Naive thymus-derived CD8-positive, alpha-beta T cell (primary cell): ENCODE results near the gene CPOX. TPM values are rescaled to one million over a fixed set of nuclear protein-coding genes. Genes with fewer than 3 reads are reported as not detected.
"Not testable (repeated sequence)": the region's sequence is repeated elsewhere in the genome, so short reads cannot be mapped to it uniquely, and the experiment has no call there.

ENCODE experiments used
- ATAC-seq, 2 donors: fragments of 150-1000 bp; cut with Tn5 transposase in 1 of 2; sonication (Bioruptor Pico), chemical (Tn5 transposase) in 1 of 2; 1 replicate in 1 of 2; 2 replicates in 1 of 2; pipeline ENCODE4 v1.10.0; 2021; ENCODE audit warnings: mild to moderate bottlenecking in 2 of 2, moderate library complexity in 2 of 2
- POLR2A ChIA-PET: fragments of 350-600 bp; sonication (Branson Sonifier 250); formaldehyde crosslinking; loops from one replicate; lab custom pipeline; 2021; ENCODE audit warnings: antibody characterized with exemption; lab: Charles Lee
- DNase-seq, 10 donors: peaks; one replicate each; pipeline versions ENCODE4 v3.0.0 to v3.0.0-alpha.2; 2020 to 2022
- H3K27ac Mint-ChIP-seq, 10 donors: one replicate each; pipeline ENCODE4 v1.8.0; 2020 to 2022; ENCODE audit warnings: mild to moderate bottlenecking in 10 of 10, mixed read lengths in 10 of 10, moderate library complexity in 4 of 10, inconsistent platforms in 1 of 10
- H3K27me3 Mint-ChIP-seq, 5 donors: one replicate each; pipeline ENCODE4 v1.8.0; 2021 to 2022; ENCODE audit warnings: mixed read lengths in 5 of 5
- H3K36me3 Mint-ChIP-seq, 3 donors: one replicate each; pipeline ENCODE4 v1.8.0; 2020 to 2022; ENCODE audit warnings: mixed read lengths in 3 of 3, mild to moderate bottlenecking in 2 of 3, inconsistent platforms in 1 of 3
- H3K4me1 Mint-ChIP-seq, 4 donors: one replicate each; pipeline ENCODE4 v1.8.0; 2021 to 2022; ENCODE audit warnings: mixed read lengths in 4 of 4
- H3K4me3 Mint-ChIP-seq, 10 donors: one replicate each; pipeline ENCODE4 v1.8.0; 2020 to 2022; ENCODE audit warnings: mild to moderate bottlenecking in 10 of 10, mixed read lengths in 10 of 10, moderate library complexity in 6 of 10, inconsistent platforms in 1 of 10
- H3K9me3 Mint-ChIP-seq, 9 donors: one replicate each; pipeline ENCODE4 v1.8.0; 2020 to 2022; ENCODE audit warnings: mixed read lengths in 9 of 9, mild to moderate bottlenecking in 3 of 9, inconsistent platforms in 1 of 9, moderate library complexity in 1 of 9
- polyA plus RNA-seq, 3 donors: library from polyadenylated mRNA; unstranded; fragments of 300-500 nt; fragmentation: Illumina TruSeq; gene quantifications; one replicate each; pipeline ENCODE4 v1.2.3, GENCODE V29; 2021
- total RNA-seq, 8 experiments: library from RNA in 2 of 8; stranded (reverse) in 2 of 8; gene quantifications; one replicate each; pipeline ENCODE4 v1.2.3 and lab custom pipeline; 2021 to 2026

CPOX gene
- total RNA-seq (10 to 100 TPM; 24.5 to 27.1 TPM), polyA plus RNA-seq (1 to 10 TPM; 2.4 to 3.4 (median 2.6) TPM), total RNA-seq (lab: John Stamatoyannopoulos, UW) (10.8 to 41.2 (median 30.1) reads per million in 6 experiments)

- DNase-seq = peak; percentile 66 to 86 (median 72)
- Mint-ChIP-seq H3K27ac (peak within 1 kb of the TSS; percentile 74 to 99 (median 93)), H3K9me3 (no peaks in the 10 kb centered on the region), H3K4me3 (peak within 1 kb of the TSS; percentile 92 to 99 (median 96)), H3K27me3 (peaks cover 0 to 5% (median 0%) of the 10 kb centered on the region in 5 donors), H3K36me3 (peaks cover 0 to 25% (median 0%) of the 10 kb centered on the region in 3 donors), H3K4me1 (peaks cover 14 to 45% (median 39%) of the 10 kb centered on the region in 4 donors)
- POLR2A ChIA-PET = interaction anchor here (0.6 to 1.8 kb wide), 8 partner anchors 28 to 1475 kb away, joined by 3 to 17 read pairs (median 4); partner anchors contain the start of genes CLDND1 and DCBLD2
- peak; percentile 94 to 97 for ATAC-seq
These were observed at the start of gene CPOX for GRCh38 chr3:98593046-98593936. CPOX (minus strand) TSS chr3:98593611; CDS start chr3:98593504, 107 bp downstream.

GRCh38 chr3:98642769-98643168, 49.4 kb upstream of the CPOX start:
- POLR2A ChIA-PET, H3K4me3 Mint-ChIP-seq: not testable (repeated sequence)

DNA sequence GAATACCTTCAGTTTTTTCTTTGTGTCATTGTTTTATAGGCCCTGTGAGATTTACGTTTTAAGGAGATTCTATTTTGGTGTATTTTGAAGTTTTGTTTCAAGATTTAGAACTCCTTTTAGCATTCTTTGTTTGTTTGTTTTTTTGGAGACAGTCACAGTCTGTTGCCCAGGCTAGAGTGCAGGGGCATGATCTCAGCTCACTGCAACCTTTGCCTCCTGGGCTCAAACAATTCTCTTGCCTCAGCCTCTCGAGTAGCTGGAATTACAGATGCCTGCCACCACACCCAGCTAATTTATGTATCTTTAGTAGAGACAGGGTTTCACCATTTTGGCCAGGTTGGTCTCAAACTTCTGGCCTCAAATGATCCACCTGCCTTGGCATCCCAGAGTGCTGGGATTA, 48.3 kb upstream of the CPOX start:
- H3K4me1 Mint-ChIP-seq, H3K4me3 Mint-ChIP-seq, ATAC-seq, POLR2A ChIA-PET, H3K9me3 Mint-ChIP-seq, DNase-seq, H3K27ac Mint-ChIP-seq, H3K36me3 Mint-ChIP-seq: not testable (repeated sequence)
- H3K27me3 Mint-ChIP-seq = peaks cover 6 to 25% (median 12%) of the 10 kb centered on the region in 5 donors

More at GRCh38 chr3:98642769-98643168, 49.4 kb upstream of the CPOX start:
- ATAC-seq, H3K36me3 Mint-ChIP-seq, H3K27ac Mint-ChIP-seq, H3K4me1 Mint-ChIP-seq, H3K9me3 Mint-ChIP-seq, DNase-seq: not testable (repeated sequence)
- H3K27me3 Mint-ChIP-seq = peaks cover 6 to 25% (median 12%) of the 10 kb centered on the region in 5 donors

DNA sequence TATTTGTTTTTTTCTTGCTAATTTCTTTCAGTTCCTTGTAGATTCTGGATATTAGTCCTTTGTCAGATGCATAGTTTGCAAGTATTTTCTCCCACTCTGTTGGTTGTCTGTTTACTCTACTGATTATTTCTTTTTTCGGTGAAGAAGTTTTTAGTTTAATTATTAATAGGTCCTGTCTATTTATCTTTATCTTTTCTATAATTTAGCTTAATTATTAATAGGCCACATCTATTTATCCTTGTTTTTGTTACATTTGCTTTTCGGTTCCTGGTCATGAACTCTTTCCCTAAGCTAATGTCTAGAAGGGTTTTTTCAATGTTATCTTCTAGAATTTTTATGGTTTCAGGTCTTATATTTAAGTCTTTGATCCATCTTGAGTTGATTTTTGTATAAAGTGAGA, 45.1 kb upstream of the CPOX start:
- DNase-seq, H3K9me3 Mint-ChIP-seq, ATAC-seq, POLR2A ChIA-PET, H3K36me3 Mint-ChIP-seq, H3K4me3 Mint-ChIP-seq, H3K27ac Mint-ChIP-seq, H3K4me1 Mint-ChIP-seq: not testable (repeated sequence)
- peaks cover 0 to 12% (median 7%) of the 10 kb centered on the region in 5 donors for H3K27me3 Mint-ChIP-seq

DNA sequence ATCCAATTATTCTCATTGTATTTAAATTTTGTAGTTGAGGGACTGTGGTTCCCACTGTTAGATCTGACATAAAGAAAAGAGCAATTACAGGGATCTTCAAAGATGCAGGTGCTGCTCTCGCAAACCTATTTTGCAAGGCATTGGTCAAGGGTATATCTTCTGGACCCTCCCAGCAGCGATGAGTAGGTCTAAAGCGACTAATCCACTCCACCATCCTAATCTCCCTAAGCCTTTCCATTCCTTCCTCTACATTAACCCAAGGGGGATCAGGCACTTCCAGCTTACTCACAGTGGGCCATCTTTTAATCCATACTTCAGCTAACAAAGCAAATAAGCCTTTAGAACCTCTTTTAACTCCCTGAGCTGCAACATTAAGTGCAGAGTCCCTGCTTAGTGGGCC, 37.0 kb upstream of the CPOX start:
- no peaks in the 10 kb centered on the region for H3K9me3 Mint-ChIP-seq
- POLR2A ChIA-PET = no interaction called here
- H3K27ac Mint-ChIP-seq = no peak overlapping the region
- no peaks in the 10 kb centered on the region for H3K4me1 Mint-ChIP-seq
- no peak for ATAC-seq
- peaks cover 0 to 1% (median 0%) of the 10 kb centered on the region in 5 donors for H3K27me3 Mint-ChIP-seq
- H3K36me3 Mint-ChIP-seq = no peaks in the 10 kb centered on the region
- no peak for DNase-seq
- H3K4me3 Mint-ChIP-seq = no peak overlapping the region

DNA sequence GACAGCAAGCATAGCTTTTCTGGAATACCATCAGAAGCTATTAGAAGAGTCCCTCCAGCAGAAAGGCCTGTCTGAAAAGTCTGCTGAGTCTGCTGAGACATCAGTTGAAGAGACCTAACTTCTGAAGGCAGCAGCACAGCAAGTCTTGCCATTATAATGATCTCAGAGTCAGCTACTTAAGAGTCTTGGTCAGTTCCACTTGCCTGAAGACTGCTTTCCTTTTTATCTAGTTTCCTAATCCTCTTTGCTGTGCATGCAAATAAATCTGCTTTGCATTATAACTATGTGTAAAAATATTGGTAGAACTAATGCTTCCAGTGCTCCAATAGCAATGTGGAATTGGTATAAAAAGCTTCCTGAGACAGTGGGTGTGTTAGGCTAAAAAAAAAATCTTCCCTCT, 34.9 kb upstream of the CPOX start:
- no peaks in the 10 kb centered on the region for H3K4me1 Mint-ChIP-seq
- POLR2A ChIA-PET = no interaction called here
- peaks cover 0 to 5% (median 0%) of the 10 kb centered on the region in 5 donors for H3K27me3 Mint-ChIP-seq
- no peaks in the 10 kb centered on the region for H3K9me3 Mint-ChIP-seq
- ATAC-seq (no peak), DNase-seq (no peak)
- no peak overlapping the region for H3K4me3 Mint-ChIP-seq
- no peak overlapping the region for H3K27ac Mint-ChIP-seq
- no peaks in the 10 kb centered on the region for H3K36me3 Mint-ChIP-seq

- no peak for ATAC-seq
- no peaks in the 10 kb centered on the region for H3K36me3 Mint-ChIP-seq
- H3K27me3 Mint-ChIP-seq = peaks cover 0 to 5% (median 0%) of the 10 kb centered on the region in 5 donors
- no peaks in the 10 kb centered on the region for H3K9me3 Mint-ChIP-seq
- no peak overlapping the region for H3K4me3 Mint-ChIP-seq
- no peaks in the 10 kb centered on the region for H3K4me1 Mint-ChIP-seq
- DNase-seq = no peak
- no peak overlapping the region for H3K27ac Mint-ChIP-seq
- POLR2A ChIA-PET = no interaction called here
These were observed 32.7 kb upstream of the CPOX start for GRCh38 chr3:98626151-98626550.

GRCh38 chr3:98623572-98624280, 30.3 kb upstream of the CPOX start:
- POLR2A ChIA-PET = no interaction called here
- Mint-ChIP-seq H3K27ac (no peak overlapping the region), H3K4me1 (no peaks in the 10 kb centered on the region)

GRCh38 chr3:98617841-98618240, 24.4 kb upstream of the CPOX start:
- POLR2A ChIA-PET = no interaction called here

More at GRCh38 chr3:98623572-98624280, 30.3 kb upstream of the CPOX start:
- H3K4me3 Mint-ChIP-seq = no peak overlapping the region
- H3K27me3 Mint-ChIP-seq = peaks cover 0 to 5% (median 0%) of the 10 kb centered on the region in 5 donors
- DNase-seq = no peak
- H3K36me3 Mint-ChIP-seq = no peaks in the 10 kb centered on the region
- no peak for ATAC-seq
- no peaks in the 10 kb centered on the region for H3K9me3 Mint-ChIP-seq

GRCh38 chr3:98613616-98614015, 20.2 kb upstream of the CPOX start:
- H3K9me3 Mint-ChIP-seq = peaks cover 0 to 25% (median 13%) of the 10 kb centered on the region in 9 donors
- DNase-seq (no peak), ATAC-seq (no peak)
- POLR2A ChIA-PET = no interaction called here
- peaks cover 0 to 2% (median 0%) of the 10 kb centered on the region in 4 donors for H3K4me1 Mint-ChIP-seq
- H3K4me3 Mint-ChIP-seq = no peak overlapping the region
- H3K27me3 Mint-ChIP-seq = peaks cover 0 to 6% (median 3%) of the 10 kb centered on the region in 5 donors
- no peak overlapping the region for H3K27ac Mint-ChIP-seq
- peaks cover 0 to 9% (median 5%) of the 10 kb centered on the region in 3 donors for H3K36me3 Mint-ChIP-seq

More at GRCh38 chr3:98617841-98618240, 24.4 kb upstream of the CPOX start:
- Mint-ChIP-seq H3K4me1 (no peaks in the 10 kb centered on the region), H3K27me3 (peaks cover 0 to 1% (median 0%) of the 10 kb centered on the region in 5 donors), H3K36me3 (no peaks in the 10 kb centered on the region), H3K27ac (no peak overlapping the region), H3K9me3 (peaks cover 0 to 2% (median 0%) of the 10 kb centered on the region in 9 donors), H3K4me3 (no peak overlapping the region)
- DNase-seq = no peak
- ATAC-seq = no peak

- peaks cover 0 to 9% (median 5%) of the 10 kb centered on the region in 3 donors for H3K36me3 Mint-ChIP-seq
- peaks cover 0 to 26% (median 13%) of the 10 kb centered on the region in 9 donors for H3K9me3 Mint-ChIP-seq
- peak overlapping the region in 1 of 10 donors; percentile 21 for H3K27ac Mint-ChIP-seq
- peaks cover 0 to 2% (median 0%) of the 10 kb centered on the region in 4 donors for H3K4me1 Mint-ChIP-seq
- peaks cover 0 to 6% (median 3%) of the 10 kb centered on the region in 5 donors for H3K27me3 Mint-ChIP-seq
- H3K4me3 Mint-ChIP-seq = no peak overlapping the region
- POLR2A ChIA-PET = no interaction called here
- ATAC-seq (no peak), DNase-seq (no peak)
These were observed 19.6 kb upstream of the CPOX start for GRCh38 chr3:98612996-98613517.

- POLR2A ChIA-PET = no interaction called here
- Mint-ChIP-seq H3K9me3 (peaks cover 0 to 26% (median 13%) of the 10 kb centered on the region in 9 donors), H3K4me1 (peaks cover 0 to 2% (median 0%) of the 10 kb centered on the region in 4 donors), H3K4me3 (no peak overlapping the region), H3K36me3 (peaks cover 0 to 9% (median 5%) of the 10 kb centered on the region in 3 donors), H3K27me3 (peaks cover 0 to 6% (median 3%) of the 10 kb centered on the region in 5 donors), H3K27ac (peak overlapping the region in 1 of 10 donors; percentile 21)
- ATAC-seq = no peak
- no peak for DNase-seq
These were observed 19.2 kb upstream of the CPOX start for GRCh38 chr3:98612587-98612986.
